Central memory CD8-positive, alpha-beta T cell (primary cell): ENCODE results near the gene CD5L.

Source experiments
- ATAC-seq: fragments of 150-1000 bp; cut with Tn5 transposase; replicated peaks from 2 replicates; pipeline ENCODE4 v1.10.0; 2022; ENCODE audit warnings: mild to moderate bottlenecking, moderate FRiP score, moderate number of reproducible peaks; ENCODE audit not compliant: poor library complexity, severe bottlenecking; ENCODE audit errors: extremely low read depth
- DNase-seq, 2 donors: peaks; one replicate each; pipeline ENCODE4 v3.0.0; 2021; ENCODE audit warnings: low spot score in 2 of 2
- H3K27ac Mint-ChIP-seq: one replicate; pipeline ENCODE4 v1.8.0; 2022; ENCODE audit warnings: low read depth, mild to moderate bottlenecking, moderate library complexity, mixed read lengths
- H3K27me3 Mint-ChIP-seq: one replicate; pipeline ENCODE4 v1.8.0; 2022; ENCODE audit warnings: mixed read lengths
- H3K36me3 Mint-ChIP-seq: one replicate; pipeline ENCODE4 v1.8.0; 2022; ENCODE audit warnings: mild to moderate bottlenecking, moderate library complexity, mixed read lengths; ENCODE audit not compliant: insufficient read depth
- H3K4me1 Mint-ChIP-seq: one replicate; pipeline ENCODE4 v1.8.0; 2022; ENCODE audit warnings: mixed read lengths
- H3K4me3 Mint-ChIP-seq: one replicate; pipeline ENCODE4 v1.8.0; 2022; ENCODE audit warnings: mild to moderate bottlenecking, moderate library complexity, mixed read lengths
- H3K9me3 Mint-ChIP-seq: one replicate; pipeline ENCODE4 v1.8.0; 2022; ENCODE audit warnings: mixed read lengths

Gene CD5L

DNA sequence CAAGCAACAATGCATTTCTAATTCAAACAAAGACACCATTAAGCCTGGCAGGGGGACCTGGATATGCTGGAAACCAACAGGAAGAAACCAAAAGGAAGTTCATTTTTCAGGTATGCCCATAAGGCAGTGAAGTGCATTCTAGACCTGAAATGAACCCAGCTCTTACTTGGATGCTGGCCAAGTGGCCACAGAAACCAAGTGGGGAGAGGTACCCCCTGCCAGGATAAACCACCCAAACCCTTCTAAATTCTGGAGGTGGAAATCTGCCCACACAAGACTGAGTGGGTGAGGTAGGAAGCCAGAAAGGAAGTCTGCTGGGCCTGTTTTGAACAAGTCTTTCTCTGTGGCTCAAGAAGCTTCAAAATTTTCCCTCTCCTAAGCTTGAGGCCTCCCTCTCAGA, 2.6 kb downstream of the CD5L start:
- Mint-ChIP-seq H3K27ac (no peak overlapping the region), H3K36me3 (no peaks in the 10 kb centered on the region), H3K27me3 (peaks cover 7% of the 10 kb centered on the region), H3K9me3 (no peaks in the 10 kb centered on the region), H3K4me1 (no peaks in the 10 kb centered on the region), H3K4me3 (no peak overlapping the region)
- ATAC-seq (no peak), DNase-seq (no peak)

DNA sequence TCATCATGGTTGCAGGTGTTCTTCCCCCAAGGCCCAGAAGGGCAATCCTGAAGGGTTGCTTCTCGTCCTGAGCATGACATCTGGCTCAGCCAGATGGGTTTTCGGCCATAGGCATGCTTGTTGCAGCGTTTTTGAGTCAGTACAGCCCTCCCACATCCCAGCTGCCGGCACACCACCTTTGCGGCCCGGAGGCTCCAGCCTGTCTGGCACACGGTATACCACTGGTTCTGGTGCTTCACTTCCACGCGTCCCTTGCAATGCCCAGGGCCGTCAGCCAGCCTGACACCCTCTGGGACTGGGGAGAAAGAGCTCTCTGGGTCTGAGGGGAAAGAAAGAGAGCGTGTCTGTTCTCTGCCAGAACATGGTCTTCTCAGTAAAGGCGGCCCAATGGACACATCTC, 7.2 kb downstream of the CD5L start:
- ATAC-seq (no peak), DNase-seq (no peak)
- Mint-ChIP-seq H3K27ac (no peak overlapping the region), H3K27me3 (no peaks in the 10 kb centered on the region), H3K4me3 (no peak overlapping the region), H3K4me1 (no peaks in the 10 kb centered on the region), H3K9me3 (no peaks in the 10 kb centered on the region), H3K36me3 (no peaks in the 10 kb centered on the region)

DNA sequence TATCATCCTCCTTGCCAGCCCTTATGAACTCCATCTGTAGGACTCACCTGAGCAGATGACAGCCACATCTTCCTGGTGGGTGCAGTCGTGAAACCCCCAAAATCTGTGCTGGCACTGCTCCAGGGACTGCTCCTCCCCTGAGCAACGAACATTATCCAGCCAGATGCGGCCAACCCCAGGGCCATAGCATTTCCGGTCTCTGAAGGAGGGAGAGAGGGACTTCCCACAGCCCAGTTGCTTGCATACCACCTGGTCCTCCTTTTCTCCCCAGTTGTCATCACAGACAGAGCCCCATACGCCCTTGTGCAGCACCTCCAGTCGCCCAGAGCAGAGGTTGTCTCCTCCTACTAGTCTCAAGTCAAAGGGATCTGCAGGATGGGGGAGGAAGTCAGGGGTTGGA, 8.5 kb downstream of the CD5L start:
- Mint-ChIP-seq H3K27ac (no peak overlapping the region), H3K9me3 (no peaks in the 10 kb centered on the region), H3K27me3 (no peaks in the 10 kb centered on the region), H3K36me3 (no peaks in the 10 kb centered on the region), H3K4me3 (no peak overlapping the region), H3K4me1 (no peaks in the 10 kb centered on the region)
- ATAC-seq: no peak
- DNase-seq: no peak

DNA sequence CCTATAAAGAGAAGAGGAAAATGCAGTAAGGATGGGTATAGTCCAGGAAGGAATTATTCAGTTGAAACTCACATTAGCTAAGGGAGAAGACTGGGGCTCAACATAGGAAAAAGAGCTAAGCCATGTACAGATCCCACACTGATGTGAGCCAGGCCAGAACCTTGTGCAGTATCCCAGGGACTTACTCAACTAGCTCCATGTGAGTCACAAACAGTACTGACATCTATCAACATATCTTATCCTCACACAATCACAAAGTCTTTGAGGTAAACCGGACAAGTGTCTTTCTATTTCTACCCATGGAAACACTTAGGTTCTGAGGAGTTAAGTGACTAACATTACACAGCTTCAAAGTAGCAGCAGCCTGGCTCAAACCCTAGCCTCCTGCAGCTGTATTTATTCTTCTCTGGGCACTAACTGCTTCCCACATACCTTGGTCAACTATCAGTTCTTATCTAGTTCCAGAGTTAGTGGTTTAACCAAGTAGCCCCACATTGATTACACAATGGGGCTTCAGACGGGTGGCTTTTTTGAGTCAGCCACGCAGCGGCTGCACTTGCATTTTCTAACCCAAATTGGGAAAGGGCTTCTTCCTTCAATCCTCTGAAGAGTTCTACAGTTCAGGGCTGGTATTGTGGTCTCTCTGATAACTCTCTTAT, 9.5 kb downstream of the CD5L start:
- no peaks in the 10 kb centered on the region for H3K36me3 Mint-ChIP-seq
- ATAC-seq: no peak
- H3K27ac Mint-ChIP-seq: no peak overlapping the region
- no peak overlapping the region for H3K4me3 Mint-ChIP-seq
- H3K9me3 Mint-ChIP-seq: no peaks in the 10 kb centered on the region
- H3K4me1 Mint-ChIP-seq: no peaks in the 10 kb centered on the region
- no peak for DNase-seq
- no peaks in the 10 kb centered on the region for H3K27me3 Mint-ChIP-seq

DNA sequence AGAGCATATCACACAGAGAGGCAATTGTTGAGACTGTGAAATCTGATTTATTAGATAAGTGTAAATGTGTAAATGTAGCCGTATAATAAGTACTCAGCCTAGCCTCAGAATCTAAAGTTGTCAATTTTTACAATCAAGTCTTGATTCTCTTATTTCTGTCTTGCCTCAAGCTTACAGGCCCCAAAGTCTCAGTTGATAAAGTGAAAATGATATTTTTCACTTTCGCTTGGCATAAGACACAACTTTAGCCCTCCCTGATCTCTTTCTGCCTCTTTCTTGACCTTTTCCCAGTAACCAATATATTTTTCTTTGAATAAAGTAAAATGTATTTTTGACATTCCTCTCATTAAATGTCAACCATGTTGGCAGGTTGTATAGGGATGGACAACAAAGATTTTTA, 10.7 kb downstream of the CD5L start:
- no peaks in the 10 kb centered on the region for H3K4me1 Mint-ChIP-seq
- DNase-seq (no peak), ATAC-seq (no peak)
- no peak overlapping the region for H3K4me3 Mint-ChIP-seq
- no peaks in the 10 kb centered on the region for H3K9me3 Mint-ChIP-seq
- no peaks in the 10 kb centered on the region for H3K36me3 Mint-ChIP-seq
- H3K27ac Mint-ChIP-seq: no peak overlapping the region
- H3K27me3 Mint-ChIP-seq: peaks cover 5% of the 10 kb centered on the region

DNA sequence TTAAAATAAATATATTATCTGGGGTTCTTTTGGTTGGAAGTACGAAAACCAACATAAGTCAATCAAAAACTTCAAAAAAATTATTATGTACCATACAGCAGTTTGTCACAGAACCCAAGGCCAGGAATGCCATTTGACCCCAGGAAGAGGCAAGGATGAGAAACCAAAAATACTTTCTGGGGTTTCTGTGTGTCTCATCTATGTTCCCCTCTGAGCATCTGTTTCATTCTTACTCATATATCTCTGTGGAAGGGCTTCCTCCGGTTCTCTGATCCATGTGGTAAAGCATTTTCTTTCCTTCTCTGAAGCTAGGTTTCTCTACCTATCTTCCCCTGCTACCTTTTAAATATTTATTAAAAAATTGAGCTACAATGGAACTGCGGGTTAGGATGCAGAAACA, 11.9 kb downstream of the CD5L start:
- no peaks in the 10 kb centered on the region for H3K4me1 Mint-ChIP-seq
- H3K4me3 Mint-ChIP-seq: no peak overlapping the region
- DNase-seq (no peak), ATAC-seq (no peak)
- no peaks in the 10 kb centered on the region for H3K36me3 Mint-ChIP-seq
- H3K9me3 Mint-ChIP-seq: no peaks in the 10 kb centered on the region
- H3K27ac Mint-ChIP-seq: no peak overlapping the region
- H3K27me3 Mint-ChIP-seq: peaks cover 11% of the 10 kb centered on the region

DNA sequence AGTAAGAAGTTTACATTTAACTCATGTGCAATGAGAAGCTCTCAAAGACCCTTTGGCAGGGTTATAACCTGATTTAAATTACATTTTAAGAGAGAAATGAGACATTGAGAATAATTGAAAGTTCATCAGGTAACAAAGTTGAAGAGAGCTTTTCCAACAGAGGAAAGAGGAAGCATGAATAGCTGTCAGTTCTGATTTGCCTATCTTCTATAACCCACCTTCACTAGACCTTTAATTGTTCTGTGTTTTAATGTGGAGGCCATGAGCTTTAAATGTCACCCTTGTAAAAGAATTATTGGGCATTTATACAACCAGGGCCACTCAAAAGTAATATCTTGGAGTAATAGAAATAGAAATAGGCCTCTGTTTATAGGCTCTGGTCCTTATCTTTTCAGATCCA, 12.4 kb downstream of the CD5L start:
- Mint-ChIP-seq H3K36me3 (no peaks in the 10 kb centered on the region), H3K9me3 (no peaks in the 10 kb centered on the region), H3K4me1 (no peaks in the 10 kb centered on the region), H3K27ac (no peak overlapping the region), H3K27me3 (peaks cover 16% of the 10 kb centered on the region), H3K4me3 (no peak overlapping the region)
- ATAC-seq: no peak
- no peak for DNase-seq

DNA sequence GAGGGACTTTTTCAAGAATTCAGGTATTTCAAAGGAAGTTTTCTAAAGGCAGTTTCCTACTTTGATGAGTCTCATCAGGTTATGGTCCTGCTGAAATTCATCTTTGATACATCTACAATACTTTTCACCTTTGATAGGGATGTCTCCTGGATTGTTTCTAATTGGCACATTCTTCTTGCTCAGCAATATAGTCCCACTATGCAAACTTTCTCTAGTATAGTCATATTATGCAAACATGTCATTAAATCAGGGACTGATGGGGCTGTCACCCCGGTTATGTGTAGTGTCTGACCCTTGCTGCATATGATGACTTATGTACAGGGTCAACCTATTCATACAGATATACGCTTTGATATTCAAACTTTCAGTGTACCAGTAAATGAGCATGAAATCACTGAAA, 21.3 kb downstream of the CD5L start:
- Mint-ChIP-seq H3K27ac (no peak overlapping the region), H3K36me3 (peaks cover 2% of the 10 kb centered on the region), H3K4me1 (no peaks in the 10 kb centered on the region), H3K27me3 (peaks cover 24% of the 10 kb centered on the region), H3K9me3 (no peaks in the 10 kb centered on the region), H3K4me3 (no peak overlapping the region)
- no peak for ATAC-seq
- DNase-seq: no peak

DNA sequence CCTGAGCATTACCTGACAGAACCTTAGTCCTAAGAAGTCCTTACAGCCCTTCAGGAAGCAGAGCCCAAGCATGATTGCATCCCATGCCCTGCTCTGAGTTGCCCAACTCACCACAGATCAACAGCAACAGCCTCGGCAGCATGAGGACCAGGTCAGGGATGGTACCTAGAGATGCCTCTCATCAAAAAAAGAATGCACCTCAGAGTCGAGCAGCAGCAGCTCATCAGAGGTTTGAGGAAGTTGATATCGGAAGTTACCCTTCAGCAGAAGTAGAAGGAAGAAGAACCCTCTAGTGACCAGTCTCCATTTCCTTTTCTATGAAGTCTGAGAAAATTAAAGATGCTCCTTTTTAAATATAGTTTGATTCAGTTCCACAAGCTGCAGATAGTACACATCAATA, 21.7 kb downstream of the CD5L start, which contains the start of gene FCRL1:
Gene FCRL1, minus strand, starts transcription at position 225 of the 400 bp plus-strand sequence. Its CDS starts 83 bp downstream, at position 142.
- H3K27me3 Mint-ChIP-seq: peaks cover 27% of the 10 kb centered on the region
- no peaks in the 10 kb centered on the region for H3K4me1 Mint-ChIP-seq
- ATAC-seq: no peak
- DNase-seq: no peak
- no peak within 1 kb of the TSS for H3K27ac Mint-ChIP-seq
- no peaks in the 10 kb centered on the region for H3K9me3 Mint-ChIP-seq
- peaks cover 2% of the 10 kb centered on the region for H3K36me3 Mint-ChIP-seq
- no peak within 1 kb of the TSS for H3K4me3 Mint-ChIP-seq

DNA sequence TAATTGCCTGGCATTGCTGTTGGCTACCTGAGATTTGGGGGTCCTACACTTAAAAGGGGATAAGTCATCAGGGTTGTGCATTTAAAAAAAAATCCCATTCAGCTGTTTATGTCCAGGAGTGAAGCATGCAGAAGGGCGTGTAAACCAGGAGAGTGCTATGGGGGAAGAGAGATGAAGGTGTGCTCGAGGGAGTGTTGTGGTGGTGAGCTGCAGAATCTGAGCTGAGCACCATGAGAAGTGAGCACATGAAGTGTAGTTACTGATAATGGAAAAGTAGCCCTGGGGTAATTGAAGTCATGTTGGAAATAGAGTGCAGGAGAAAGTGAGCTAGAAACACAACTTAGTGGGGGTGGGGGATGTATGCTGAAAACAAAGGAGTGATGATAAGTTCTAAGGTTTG, 22.4 kb downstream of the CD5L start:
- Mint-ChIP-seq H3K4me1 (no peaks in the 10 kb centered on the region), H3K27me3 (peaks cover 26% of the 10 kb centered on the region), H3K36me3 (peaks cover 2% of the 10 kb centered on the region), H3K4me3 (no peak overlapping the region), H3K27ac (no peak overlapping the region), H3K9me3 (peaks cover 4% of the 10 kb centered on the region)
- ATAC-seq: no peak
- no peak for DNase-seq

DNA sequence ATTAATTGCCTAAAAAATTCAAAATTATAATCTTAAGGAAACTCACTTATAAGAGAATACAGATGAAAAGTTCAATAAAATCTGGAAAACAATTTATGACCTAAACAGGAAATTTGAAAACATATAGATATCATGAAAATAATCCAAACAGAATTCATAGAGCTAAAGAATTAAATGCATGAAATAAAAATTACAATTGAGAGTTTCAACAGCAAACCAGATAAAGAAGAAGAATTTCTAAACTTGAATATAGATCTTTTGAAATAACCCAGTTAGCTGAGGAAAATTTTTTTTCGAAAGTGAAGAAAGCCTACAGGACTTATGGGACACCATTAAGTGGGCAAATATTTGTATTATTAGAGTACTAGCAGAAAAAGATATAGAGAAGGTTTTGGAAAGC, 28.3 kb downstream of the CD5L start:
- H3K4me3 Mint-ChIP-seq: no peak overlapping the region
- H3K9me3 Mint-ChIP-seq: peaks cover 6% of the 10 kb centered on the region
- H3K27me3 Mint-ChIP-seq: peaks cover 40% of the 10 kb centered on the region
- H3K27ac Mint-ChIP-seq: no peak overlapping the region
- ATAC-seq (no peak), DNase-seq (no peak)
- H3K36me3 Mint-ChIP-seq: peaks cover 4% of the 10 kb centered on the region
- H3K4me1 Mint-ChIP-seq: no peaks in the 10 kb centered on the region

DNA sequence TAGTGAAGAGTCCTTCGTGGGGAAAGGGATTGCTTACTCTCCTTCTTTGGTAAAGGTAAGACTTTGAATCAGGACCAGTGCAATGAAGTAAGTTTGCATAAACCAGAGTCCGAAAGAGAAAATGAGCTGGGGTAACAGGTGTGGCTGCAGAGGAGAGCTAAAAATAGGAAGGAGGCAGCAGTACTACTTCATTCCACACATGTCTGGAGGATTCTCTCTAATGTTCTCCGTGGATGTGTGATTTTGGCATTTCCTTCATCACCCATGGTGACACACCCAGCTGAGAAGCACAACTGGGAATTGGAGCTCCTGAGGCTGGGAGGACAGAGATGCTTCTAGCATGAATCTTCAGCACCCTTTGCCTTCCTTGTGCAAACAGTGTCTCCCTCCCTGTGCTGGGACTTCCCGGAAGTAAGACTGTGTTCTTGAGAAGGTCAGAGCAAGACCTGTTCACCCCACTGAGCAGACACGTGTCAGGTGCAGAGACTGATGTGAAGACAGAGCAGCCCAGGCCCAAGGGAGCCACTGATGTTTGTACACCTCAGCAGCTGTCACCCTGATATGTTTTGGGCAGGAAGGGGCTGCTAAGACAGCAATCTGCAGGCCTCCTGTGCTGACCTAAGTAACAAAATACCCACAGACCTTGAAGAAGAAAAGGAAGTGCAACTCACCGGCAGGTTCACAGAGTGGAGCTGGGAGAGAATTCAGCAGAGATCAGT, 35.0 kb downstream of the CD5L start:
- Mint-ChIP-seq H3K4me1 (no peaks in the 10 kb centered on the region), H3K9me3 (no peaks in the 10 kb centered on the region), H3K4me3 (no peak overlapping the region), H3K36me3 (peaks cover 1% of the 10 kb centered on the region), H3K27ac (peak overlapping the region; percentile 9), H3K27me3 (peaks cover 16% of the 10 kb centered on the region)
- ATAC-seq: peak; percentile 56
- DNase-seq: no peak

DNA sequence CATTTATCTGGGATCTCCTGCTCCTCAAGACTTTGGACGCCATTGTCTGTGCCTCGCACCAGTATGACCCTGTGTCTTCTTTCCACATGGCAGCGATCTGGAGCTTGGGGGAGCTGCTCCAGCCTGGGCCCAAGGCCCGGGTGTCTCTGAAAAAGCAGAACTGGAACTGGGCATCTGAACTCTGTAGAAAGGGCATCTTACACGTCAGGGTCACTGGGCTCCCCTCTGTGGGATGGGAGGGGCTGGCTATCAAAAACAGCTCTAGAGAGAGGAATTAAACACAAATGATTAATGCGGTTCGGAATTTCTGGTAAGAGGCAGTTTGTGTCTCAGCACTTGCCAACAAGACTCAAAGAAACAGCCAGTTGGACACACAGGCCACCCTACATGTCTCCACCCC, 37.8 kb downstream of the CD5L start:
- Mint-ChIP-seq H3K9me3 (no peaks in the 10 kb centered on the region), H3K4me1 (no peaks in the 10 kb centered on the region), H3K4me3 (no peak overlapping the region), H3K27me3 (peaks cover 11% of the 10 kb centered on the region), H3K27ac (no peak overlapping the region), H3K36me3 (peaks cover 1% of the 10 kb centered on the region)
- no peak for DNase-seq
- no peak for ATAC-seq
